Lower leg skin (tissue), 4 donors: ENCODE results near the gene TMEM234. TPM values are rescaled to one million over a fixed set of nuclear protein-coding genes. Genes with fewer than 3 reads are reported as not detected.

ENCODE experiments used
- DNase-seq, 2 donors: peaks; one replicate each; pipeline ENCODE4 v3.0.0-alpha.2; 2019; ENCODE audit warnings: low spot score in 2 of 2
- H3K4me3 ChIP-seq: fragments of 200-600 bp; sonication (generic); 2 replicates; pipeline ENCODE4 v1.5.1; 2017; ENCODE audit warnings: mild to moderate bottlenecking, low read depth; ENCODE audit not compliant: poor library complexity, severe bottlenecking
- CTCF ChIP-seq, 3 donors: fragments of 450-650 bp; IDR thresholded peaks; one replicate each; pipeline ENCODE4 v1.5.1; 2016; ENCODE audit warnings: antibody characterized with exemption in 3 of 3, mild to moderate bottlenecking in 3 of 3, moderate library complexity in 2 of 3
- POLR2A ChIP-seq, 2 donors: fragments of 450-650 bp; IDR thresholded peaks; one replicate each; pipeline ENCODE4 v1.6.1; 2016 to 2017; ENCODE audit warnings: antibody characterized with exemption in 2 of 2, mild to moderate bottlenecking in 1 of 2, moderate library complexity in 1 of 2
- WGBS, 2 donors: methylation state at CpG; one replicate each; pipeline ENCODE4 v1.1.5; 2018; 5-methylcytosine and 5-hydroxymethylcytosine counted together
- intact Hi-C: fragments of 100-400 bp; cut with DNase I; formaldehyde crosslinking; loops from one replicate; pipeline ENCODE4 v1.15.0; 2023; ENCODE audit warnings: low total_unique reads
- total RNA-seq, 4 donors: library from RNA; depleted of rRNA; stranded (reverse); fragments of >200 nt; gene quantifications; one replicate each; pipeline ENCODE4 v1.1.0, GENCODE V29; 2016

Gene TMEM234
- total RNA-seq, 4 donors from 2014 or later = 2.7 to 14.8 (median 9.0) TPM

DNA sequence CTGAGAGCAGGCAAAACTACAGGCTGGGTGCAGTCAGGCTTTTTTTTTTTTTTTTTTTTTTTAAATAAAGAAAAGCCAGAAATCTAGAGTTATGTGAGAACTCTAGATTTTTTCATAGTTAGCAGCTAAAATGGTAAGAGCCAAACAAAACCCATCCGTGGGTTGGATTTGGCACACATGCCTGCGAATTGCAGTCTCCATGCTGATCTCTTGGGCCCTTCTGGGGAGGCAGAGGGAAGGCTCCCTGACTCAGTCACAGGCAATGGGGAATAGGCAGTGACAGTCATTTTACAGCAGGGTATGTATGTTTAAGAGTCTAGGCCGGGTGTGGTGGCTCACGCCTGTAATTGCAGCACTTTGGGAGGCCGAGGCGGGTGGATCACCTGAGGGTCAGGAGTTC, 40.1 kb downstream of the TMEM234 start:
- 73% methylated on average over 6 of the region's 6 CpGs for WGBS, 2 donors
- DNase-seq = no peak
- intact Hi-C loops = no loop called here
- H3K4me3 ChIP-seq = no peak overlapping the region
- TF ChIP-seq POLR2A (IDR thresholded peaks at IDR 0.05) (no peak), CTCF (IDR thresholded peaks at IDR 0.05) (no peak)

DNA sequence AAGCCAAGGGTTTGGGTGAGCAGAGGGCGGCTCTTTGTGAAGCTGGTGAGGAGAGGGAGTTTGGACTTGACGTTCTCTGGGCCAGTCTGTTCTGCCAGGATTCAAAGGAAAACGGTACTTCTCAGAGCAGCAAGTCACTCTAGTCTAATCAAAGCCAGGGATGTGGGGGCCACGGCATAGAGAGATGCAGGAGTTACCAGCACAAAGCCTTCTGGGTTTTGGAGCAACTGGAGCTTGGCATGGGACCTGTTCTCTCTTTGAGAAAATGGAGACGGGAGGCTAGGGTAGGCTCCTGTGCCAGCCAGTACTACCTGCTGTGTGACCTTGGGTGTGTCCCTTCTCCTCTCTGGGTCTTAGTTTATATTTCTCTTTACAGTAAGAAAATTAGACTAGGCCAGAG, 40.6 kb downstream of the TMEM234 start:
- TF ChIP-seq CTCF (IDR thresholded peaks at IDR 0.05) = no peak
- TF ChIP-seq POLR2A (IDR thresholded peaks at IDR 0.05) = no peak
- intact Hi-C loops = no loop called here
- DNase-seq = no peak
- H3K4me3 ChIP-seq = no peak overlapping the region
- WGBS, 2 donors = 53 to 55% methylated on average over 5 of the region's 5 CpGs

DNA sequence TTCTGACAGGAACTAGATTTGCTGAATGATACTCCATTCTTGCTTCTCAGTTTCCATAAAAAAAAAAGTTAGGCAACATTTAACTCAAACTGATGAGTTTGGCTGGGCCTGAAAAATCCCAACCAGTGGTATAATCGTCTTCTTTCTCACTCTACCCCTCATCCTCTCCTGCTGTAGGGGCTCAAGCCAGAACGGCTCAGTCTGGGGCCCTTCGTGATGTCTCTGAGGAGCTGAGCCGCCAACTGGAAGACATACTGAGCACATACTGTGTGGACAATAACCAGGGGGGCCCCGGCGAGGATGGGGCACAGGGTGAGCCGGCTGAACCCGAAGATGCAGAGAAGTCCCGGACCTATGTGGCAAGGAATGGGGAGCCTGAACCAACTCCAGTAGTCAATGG, 41.1 kb downstream of the TMEM234 start:
- TF ChIP-seq POLR2A (IDR thresholded peaks at IDR 0.05) = no peak
- TF ChIP-seq CTCF (IDR thresholded peaks at IDR 0.05) = no peak
- 47 to 59% methylated on average over 9 of the region's 9 CpGs for WGBS, 2 donors
- DNase-seq = no peak
- intact Hi-C loops = no loop called here
- H3K4me3 ChIP-seq = no peak overlapping the region

- H3K4me3 ChIP-seq = peak overlapping the region; percentile 48
- 3% methylated on average over 35 to 36 of the region's 36 CpGs for WGBS, 2 donors
- intact Hi-C loops = no loop called here
- DNase-seq = no peak
- no peak for TF ChIP-seq POLR2A (IDR thresholded peaks at IDR 0.05)
Measured at GRCh38 chr1:32180186-32181060, 41.7 kb downstream of the TMEM234 start.

- peak; percentile 90 to 98 for DNase-seq
- WGBS, 2 donors = 0 to 1% methylated on average over 37 to 45 of the region's 79 CpGs
- TF ChIP-seq CTCF (IDR thresholded peaks at IDR 0.05) (no peak), POLR2A (IDR thresholded peaks at IDR 0.05) (no peak)
- peak within 1 kb of the TSS; percentile 48 for H3K4me3 ChIP-seq
- intact Hi-C loops = no loop called here
Measured at GRCh38 chr1:32179443-32180185, 42.5 kb downstream of the TMEM234 start, which contains the start of gene TXLNA. Gene TXLNA (plus strand): TSS chr1:32179675. CDS start chr1:32180346, 671 bp downstream.

- intact Hi-C loops = no loop called here
- WGBS, 2 donors = 4 to 8% methylated on average over 7 of the region's 7 CpGs
- TF ChIP-seq POLR2A (IDR thresholded peaks at IDR 0.05) (no peak), CTCF (IDR thresholded peaks at IDR 0.05) (no peak)
- no peak for DNase-seq
- H3K4me3 ChIP-seq = no peak overlapping the region
Measured at GRCh38 chr1:32179193-32179442, 43.0 kb downstream of the TMEM234 start.
